GM12878 (cell line): ENCODE results near the gene DOK4. TPM values are rescaled to one million over a fixed set of nuclear protein-coding genes. Genes with fewer than 3 reads are reported as not detected.

ENCODE experiments used
- ATAC-seq: fragments of 200-7000 bp; cut with Tn5 transposase; 3 replicates; pipeline ENCODE4 v1.9.1; 2020; ENCODE audit warnings: mild to moderate bottlenecking, moderate library complexity
- BruUV-seq: library from RNA; stranded (reverse); fragments of 400-500 nt; replicated peaks from 2 replicates; lab custom pipeline; 2021; lab: Mats Ljungman, UMichigan
- CTCF ChIA-PET: fragments of 300-600 bp; sonication (Branson Sonifier 250); formaldehyde crosslinking; extraction: SDS; loops from one replicate; lab custom pipeline; 2021; ENCODE audit warnings: inconsistent platforms; lab: Yijun Ruan, JAX
- POLR2A ChIA-PET: fragments of 350-600 bp; formaldehyde crosslinking; extraction: SDS; loops from one replicate; lab custom pipeline; 2021; ENCODE audit warnings: inconsistent platforms; lab: Charles Lee
- RAD21 ChIA-PET: fragments of 300-600 bp; sonication (Branson Sonifier 250); formaldehyde crosslinking; loops from one replicate; lab custom pipeline; 2023; ENCODE audit warnings: antibody characterized with exemption; ENCODE audit not compliant: unreplicated experiment; lab: Charles Lee
- SMC1A ChIA-PET: fragments of 300-600 bp; sonication (Branson Sonifier 250); formaldehyde crosslinking; loops from one replicate; lab custom pipeline; 2023; ENCODE audit not compliant: unreplicated experiment, uncharacterized antibody; lab: Charles Lee
- DNase-seq: peaks from one replicate; pipeline ENCODE4 v3.0.0-alpha.2; 2011; ENCODE audit warnings: low read depth, low spot score
- FAIRE-seq: peaks from 3 replicates; lab custom pipeline; 2011; peaks lifted over from hg19 to GRCh38; lab: Jason Lieb, UNC
- H2AFZ ChIP-seq: 2 replicates; pipeline ENCODE4 v1.6.0; 2011; ENCODE audit warnings: low read depth, low read length, control low read depth; ENCODE audit not compliant: control insufficient read depth
- H3K27ac ChIP-seq: 2 replicates; pipeline ENCODE4 v1.5.1; 2011; ENCODE audit warnings: control low read depth; ENCODE audit not compliant: control insufficient read depth, insufficient read depth
- H3K27me3 ChIP-seq, 2 experiments: replicated peaks in 1 of 2; 2 replicates each; pipeline versions ENCODE4 v1.6.0 to v1.6.1; 2011; ENCODE audit warnings: low read length in 1 of 2; ENCODE audit not compliant: control insufficient read depth in 2 of 2, insufficient read depth in 2 of 2
- H3K36me3 ChIP-seq, 2 experiments: 2 replicates each; pipeline ENCODE4 v1.5.1; 2011; ENCODE audit warnings: low read length in 1 of 2; ENCODE audit not compliant: control insufficient read depth in 2 of 2, insufficient read depth in 2 of 2
- H3K4me1 ChIP-seq: 2 replicates; pipeline ENCODE4 v1.6.1; 2011; ENCODE audit warnings: mild to moderate bottlenecking, low read length, moderate library complexity, mixed read lengths; ENCODE audit not compliant: control insufficient read depth, insufficient read depth
- H3K4me2 ChIP-seq: 2 replicates; pipeline ENCODE4 v1.6.0; 2011; ENCODE audit warnings: control low read depth; ENCODE audit not compliant: control insufficient read depth, insufficient read depth
- H3K4me3 ChIP-seq: fragments of 200-600 bp; sonication (generic); 2 replicates; pipeline ENCODE4 v1.5.1; 2016
- H3K79me2 ChIP-seq: 2 replicates; pipeline ENCODE4 v1.6.0; 2011; ENCODE audit warnings: low read length; ENCODE audit not compliant: control insufficient read depth, insufficient read depth
- H3K9ac ChIP-seq: 2 replicates; pipeline ENCODE4 v1.8.0; 2011; ENCODE audit warnings: low read length, control low read depth, mixed read lengths; ENCODE audit not compliant: control insufficient read depth, insufficient read depth
- H3K9me3 ChIP-seq: replicated peaks from 3 replicates; pipeline ENCODE4 v1.5.1; 2011; ENCODE audit warnings: mild to moderate bottlenecking, low read length; ENCODE audit not compliant: control insufficient read depth, insufficient read depth
- H4K20me1 ChIP-seq: 2 replicates; pipeline ENCODE4 v1.6.0; 2011; ENCODE audit not compliant: control insufficient read depth, insufficient read depth
- BCL11A ChIP-seq: IDR thresholded peaks from 2 replicates; pipeline ENCODE4 v1.6.1; 2011; ENCODE audit warnings: low read depth, low read length
- MYC ChIP-seq: IDR thresholded peaks from 2 replicates; pipeline ENCODE4 v1.6.1; 2011; ENCODE audit warnings: mild to moderate bottlenecking, low read length, moderate library complexity, inconsistent platforms; ENCODE audit not compliant: insufficient read depth, insufficient replicate concordance, insufficient read length, severe bottlenecking
- WGBS: methylation state at CpG from one replicate; pipeline ENCODE4 v1.1.6; 2016; ENCODE audit warnings: low lambda C conversion rate; ENCODE audit not compliant: insufficient replicate concordance, insufficient coverage; ENCODE audit errors: missing lambda C conversion rate; 5-methylcytosine and 5-hydroxymethylcytosine counted together
- in situ Hi-C: fragments of 300-500 bp; cut with MboI; formaldehyde crosslinking; loops from 9 replicates; pipeline ENCODE4 v1.14.3; 2018; ENCODE audit warnings: mixed read lengths
- intact Hi-C: fragments of 100-400 bp; cut with micrococcal nuclease; formaldehyde crosslinking; loops from one replicate; pipeline ENCODE4 v1.14.2; 2022; ENCODE audit not compliant: unreplicated experiment
- polyA plus RNA-seq, 11 experiments: library from polyadenylated mRNA; depleted of rRNA in 4 of 11; unstranded in 6 of 11; stranded (reverse) in 5 of 11; fragments of >200 nt; fragmentation: Nextera tagmentation in 4 of 11; fragmentation: Illumina TruSeq in 1 of 11; extraction: Ambion mirVana in 4 of 11; extraction: Trizol in 1 of 11; gene quantifications; 1 replicate in 1 of 11; 2 replicates in 10 of 11; pipeline versions ENCODE4 v1.2.1 to v1.2.3, GENCODE V29; 2011 to 2016; ENCODE audit warnings: inconsistent platforms in 2 of 11, missing spikeins in 2 of 11, low read depth in 1 of 11
- total RNA-seq, 4 experiments: library from RNA; depleted of rRNA in 3 of 4; stranded (reverse); fragments of >200 nt in 3 of 4; fragmentation: Illumina TruSeq in 1 of 4; extraction: Trizol in 1 of 4; gene quantifications; 2 replicates each; pipeline versions ENCODE4 v1.2.1 to v1.2.3, GENCODE V29; 2013 to 2021
- TF ChIP-seq, protein P1 (sequence below): fragments of 450-650 bp; IDR thresholded peaks from 2 replicates; pipeline ENCODE4 v1.6.1; 2017; ENCODE audit warnings: low read depth, mild to moderate bottlenecking, moderate library complexity
- TF ChIP-seq, protein P2 (sequence below): IDR thresholded peaks from 2 replicates; pipeline ENCODE4 v1.6.1; 2012; ENCODE audit warnings: low read depth, low read length, improper control_type of control experiment
- TF ChIP-seq, protein P3 (sequence below): fragments of 450-650 bp; IDR thresholded peaks from 2 replicates; pipeline ENCODE4 v1.6.1; 2017; ENCODE audit warnings: borderline replicate concordance
- TF ChIP-seq, protein P4 (sequence below): fragments of 450-650 bp; conservative IDR thresholded peaks from 2 replicates; pipeline ENCODE4 v1.6.1; 2017; ENCODE audit warnings: mild to moderate bottlenecking, moderate library complexity

DOK4 gene
- total and polyA plus RNA-seq, 10 of the 15 experiments (the other 5 are each of a cell fraction or from before 2014, with no cell fraction given), result 0.20 to 7.0 (median 2.4) TPM; not detected in 1

DNA sequence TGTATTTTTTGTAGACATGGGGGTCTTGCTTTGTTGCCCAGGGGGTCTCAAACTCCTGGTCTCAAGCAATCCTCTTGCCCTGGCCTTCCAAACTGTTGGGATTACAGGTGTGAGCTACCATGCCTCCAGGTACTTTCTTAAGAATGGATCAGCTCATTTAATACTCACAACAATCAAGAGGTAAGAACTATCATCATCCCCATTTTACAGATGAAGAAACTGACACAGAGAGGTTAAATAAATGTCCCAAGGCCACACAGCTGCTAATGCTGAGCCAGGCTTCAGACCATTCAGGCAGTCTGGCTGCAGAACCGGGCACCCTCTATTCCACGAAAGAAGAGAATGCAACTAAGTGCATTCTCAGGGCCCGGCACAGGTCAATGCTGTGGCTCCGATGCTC, 28.1 kb upstream of the DOK4 start:
- no TSS peak for BruUV-seq
- H4K20me1 ChIP-seq, result no peaks in the 10 kb centered on the region; the same call in 1 of the 2 replicates
- peaks cover 0 to 3% of the 10 kb centered on the region in 2 experiments; a peak in 2 of 4 replicates for H3K36me3 ChIP-seq
- SMC1A ChIA-PET, result interaction anchor here (0.6 to 1.3 kb wide), 3 partner anchors 27 to 94 kb away, joined by 3 to 6 read pairs (median 3); no protein-coding TSS in a partner anchor
- intact Hi-C loops, result no loop called here
- H3K27me3 ChIP-seq, result no peaks in the 10 kb centered on the region
- no peaks in the 10 kb centered on the region for H3K4me1 ChIP-seq
- H3K4me3 ChIP-seq, result no peak overlapping the region
- CTCF ChIA-PET, result interaction anchor here (0.9 to 2.1 kb wide), 6 partner anchors 8 to 96 kb away, joined by 3 to 8 read pairs (median 5); partner anchors contain the start of gene POLR2C
- no peak for DNase-seq
- TF ChIP-seq, protein P1, sequence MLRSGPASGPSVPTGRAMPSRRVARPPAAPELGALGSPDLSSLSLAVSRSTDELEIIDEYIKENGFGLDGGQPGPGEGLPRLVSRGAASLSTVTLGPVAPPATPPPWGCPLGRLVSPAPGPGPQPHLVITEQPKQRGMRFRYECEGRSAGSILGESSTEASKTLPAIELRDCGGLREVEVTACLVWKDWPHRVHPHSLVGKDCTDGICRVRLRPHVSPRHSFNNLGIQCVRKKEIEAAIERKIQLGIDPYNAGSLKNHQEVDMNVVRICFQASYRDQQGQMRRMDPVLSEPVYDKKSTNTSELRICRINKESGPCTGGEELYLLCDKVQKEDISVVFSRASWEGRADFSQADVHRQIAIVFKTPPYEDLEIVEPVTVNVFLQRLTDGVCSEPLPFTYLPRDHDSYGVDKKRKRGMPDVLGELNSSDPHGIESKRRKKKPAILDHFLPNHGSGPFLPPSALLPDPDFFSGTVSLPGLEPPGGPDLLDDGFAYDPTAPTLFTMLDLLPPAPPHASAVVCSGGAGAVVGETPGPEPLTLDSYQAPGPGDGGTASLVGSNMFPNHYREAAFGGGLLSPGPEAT, result no peak
- TF ChIP-seq, protein P2, sequence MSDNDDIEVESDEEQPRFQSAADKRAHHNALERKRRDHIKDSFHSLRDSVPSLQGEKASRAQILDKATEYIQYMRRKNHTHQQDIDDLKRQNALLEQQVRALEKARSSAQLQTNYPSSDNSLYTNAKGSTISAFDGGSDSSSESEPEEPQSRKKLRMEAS, result no peak
- TF ChIP-seq BCL11A (no peak), MYC (no peak)
- TF ChIP-seq, protein P3, sequence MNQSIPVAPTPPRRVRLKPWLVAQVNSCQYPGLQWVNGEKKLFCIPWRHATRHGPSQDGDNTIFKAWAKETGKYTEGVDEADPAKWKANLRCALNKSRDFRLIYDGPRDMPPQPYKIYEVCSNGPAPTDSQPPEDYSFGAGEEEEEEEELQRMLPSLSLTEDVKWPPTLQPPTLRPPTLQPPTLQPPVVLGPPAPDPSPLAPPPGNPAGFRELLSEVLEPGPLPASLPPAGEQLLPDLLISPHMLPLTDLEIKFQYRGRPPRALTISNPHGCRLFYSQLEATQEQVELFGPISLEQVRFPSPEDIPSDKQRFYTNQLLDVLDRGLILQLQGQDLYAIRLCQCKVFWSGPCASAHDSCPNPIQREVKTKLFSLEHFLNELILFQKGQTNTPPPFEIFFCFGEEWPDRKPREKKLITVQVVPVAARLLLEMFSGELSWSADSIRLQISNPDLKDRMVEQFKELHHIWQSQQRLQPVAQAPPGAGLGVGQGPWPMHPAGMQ, result no peak
- TF ChIP-seq, protein P4, sequence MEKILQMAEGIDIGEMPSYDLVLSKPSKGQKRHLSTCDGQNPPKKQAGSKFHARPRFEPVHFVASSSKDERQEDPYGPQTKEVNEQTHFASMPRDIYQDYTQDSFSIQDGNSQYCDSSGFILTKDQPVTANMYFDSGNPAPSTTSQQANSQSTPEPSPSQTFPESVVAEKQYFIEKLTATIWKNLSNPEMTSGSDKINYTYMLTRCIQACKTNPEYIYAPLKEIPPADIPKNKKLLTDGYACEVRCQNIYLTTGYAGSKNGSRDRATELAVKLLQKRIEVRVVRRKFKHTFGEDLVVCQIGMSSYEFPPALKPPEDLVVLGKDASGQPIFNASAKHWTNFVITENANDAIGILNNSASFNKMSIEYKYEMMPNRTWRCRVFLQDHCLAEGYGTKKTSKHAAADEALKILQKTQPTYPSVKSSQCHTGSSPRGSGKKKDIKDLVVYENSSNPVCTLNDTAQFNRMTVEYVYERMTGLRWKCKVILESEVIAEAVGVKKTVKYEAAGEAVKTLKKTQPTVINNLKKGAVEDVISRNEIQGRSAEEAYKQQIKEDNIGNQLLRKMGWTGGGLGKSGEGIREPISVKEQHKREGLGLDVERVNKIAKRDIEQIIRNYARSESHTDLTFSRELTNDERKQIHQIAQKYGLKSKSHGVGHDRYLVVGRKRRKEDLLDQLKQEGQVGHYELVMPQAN, result no peak
- TF ChIP-seq, all 136 proteins: peak for 0
- in situ Hi-C loops, result no loop called here
- no peak for ATAC-seq
- WGBS, result 87% methylated on average over 4 of the region's 4 CpGs
- Histone ChIP-seq H3K79me2 (no peaks in the 10 kb centered on the region), H3K9me3 (no peaks in the 10 kb centered on the region), H3K9ac (no peak overlapping the region), H3K4me2 (no peak overlapping the region), H2AFZ (no peak overlapping the region), H3K27ac (no peak overlapping the region)
- POLR2A ChIA-PET, result no interaction called here
- RAD21 ChIA-PET, result interaction anchor here (1.1 to 1.2 kb wide), 2 partner anchors 8 to 94 kb away, joined by 3 to 4 read pairs; no protein-coding TSS in a partner anchor
- FAIRE-seq, result no peak
